Karpas-422 (cell line): Measurements from ENCODE around the gene MAGI1. TPM values are rescaled to one million over a fixed set of nuclear protein-coding genes. Genes with fewer than 3 reads are reported as not detected.

Experiments used
- DNase-seq: peaks from one replicate; pipeline ENCODE4 v3.0.0-alpha.2; 2015
- H2AFZ ChIP-seq: fragments of 200-600 bp; sonication (generic); 2 replicates; pipeline ENCODE4 v1.6.1; 2014; ENCODE audit warnings: antibody characterized with exemption, low read length, mixed read lengths
- H3K27ac ChIP-seq: fragments of 200-600 bp; sonication (generic); 2 replicates; pipeline ENCODE4 v1.5.1; 2014; ENCODE audit warnings: mild to moderate bottlenecking, low read length, moderate library complexity
- H3K27me3 ChIP-seq: fragments of 200-600 bp; sonication (generic); 2 replicates; pipeline ENCODE4 v1.6.1; 2014; ENCODE audit warnings: low read length, mixed read lengths
- H3K36me3 ChIP-seq: fragments of 200-600 bp; sonication (generic); 2 replicates; pipeline ENCODE4 v1.6.1; 2014; ENCODE audit warnings: low read length, mixed read lengths; ENCODE audit not compliant: insufficient read depth
- H3K4me1 ChIP-seq: fragments of 200-600 bp; sonication (generic); 2 replicates; pipeline ENCODE4 v1.6.1; 2014; ENCODE audit warnings: mild to moderate bottlenecking, low read length, mixed read lengths
- H3K4me2 ChIP-seq: fragments of 200-600 bp; sonication (generic); 2 replicates; pipeline ENCODE4 v1.6.1; 2014; ENCODE audit warnings: low read length, low read depth, mild to moderate bottlenecking; ENCODE audit not compliant: poor library complexity, severe bottlenecking
- H3K4me3 ChIP-seq: fragments of 200-600 bp; sonication (generic); 2 replicates; pipeline ENCODE4 v1.5.1; 2014; ENCODE audit warnings: mild to moderate bottlenecking, antibody characterized with exemption, low read length, mixed read lengths
- H3K79me2 ChIP-seq: fragments of 200-600 bp; sonication (generic); 2 replicates; pipeline ENCODE4 v1.6.1; 2014; ENCODE audit warnings: mild to moderate bottlenecking, low read length, mixed read lengths
- H3K9ac ChIP-seq: fragments of 200-600 bp; sonication (generic); 2 replicates; pipeline ENCODE4 v1.6.0; 2014; ENCODE audit warnings: low read length
- H3K9me2 ChIP-seq: fragments of 200-600 bp; sonication (generic), shearing (Covaris generic); replicated peaks from 2 replicates; pipeline ENCODE4 v1.6.0; 2014; ENCODE audit warnings: mild to moderate bottlenecking, low read length, moderate library complexity; ENCODE audit not compliant: insufficient read depth
- H3K9me3 ChIP-seq: fragments of 300-700, 200-600 bp; sonication (generic); 2 replicates; pipeline ENCODE4 v1.6.1; 2014; ENCODE audit warnings: low read length, mixed read lengths
- H4K20me1 ChIP-seq: fragments of 200-600 bp; sonication (generic); 2 replicates; pipeline ENCODE4 v1.6.1; 2014; ENCODE audit warnings: mild to moderate bottlenecking, antibody characterized with exemption, low read length, low read depth; ENCODE audit not compliant: insufficient read depth
- total RNA-seq: library from RNA; depleted of rRNA; stranded (reverse); fragments of >200 nt; shearing (Covaris generic); gene quantifications from 2 replicates; pipeline ENCODE4 v1.2.3, GENCODE V29; 2014; ENCODE audit warnings: low replicate concordance

The MAGI1 gene
- total RNA-seq, 1 experiment from 2014 or later, result 0.71 TPM

DNA sequence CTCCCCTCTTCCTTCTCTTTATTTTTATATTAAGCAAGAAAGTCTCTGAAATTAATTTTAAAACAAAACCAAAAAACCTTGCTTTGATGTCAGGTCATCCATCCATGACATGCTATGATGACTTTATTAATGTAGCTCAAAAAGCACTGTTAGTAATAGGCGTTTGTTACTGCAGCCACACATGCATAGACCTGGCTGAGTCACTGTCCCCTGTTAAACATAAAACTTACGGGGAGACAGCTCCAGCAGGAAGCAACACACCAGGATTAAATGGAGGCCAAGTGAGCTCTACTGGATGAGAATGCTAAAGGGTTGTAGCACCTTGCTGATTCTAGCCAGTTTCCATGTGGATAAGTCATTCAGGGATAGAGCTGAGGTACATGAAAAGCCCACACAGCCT is 661.1 kb downstream of the MAGI1 start:
- no peak overlapping the region for H3K27ac ChIP-seq
- no peaks in the 10 kb centered on the region for H3K27me3 ChIP-seq
- no peak overlapping the region for H3K4me3 ChIP-seq
- H3K9me3 ChIP-seq, result no peaks in the 10 kb centered on the region
- no peak overlapping the region for H3K9ac ChIP-seq
- H3K36me3 ChIP-seq, result no peaks in the 10 kb centered on the region
- H3K4me1 ChIP-seq, result no peaks in the 10 kb centered on the region
- no peak overlapping the region for H2AFZ ChIP-seq
- H3K4me2 ChIP-seq, result no peak overlapping the region
- H3K79me2 ChIP-seq, result no peaks in the 10 kb centered on the region
- H3K9me2 ChIP-seq, result no peaks in the 10 kb centered on the region
- DNase-seq, result no peak
- no peaks in the 10 kb centered on the region for H4K20me1 ChIP-seq

DNA sequence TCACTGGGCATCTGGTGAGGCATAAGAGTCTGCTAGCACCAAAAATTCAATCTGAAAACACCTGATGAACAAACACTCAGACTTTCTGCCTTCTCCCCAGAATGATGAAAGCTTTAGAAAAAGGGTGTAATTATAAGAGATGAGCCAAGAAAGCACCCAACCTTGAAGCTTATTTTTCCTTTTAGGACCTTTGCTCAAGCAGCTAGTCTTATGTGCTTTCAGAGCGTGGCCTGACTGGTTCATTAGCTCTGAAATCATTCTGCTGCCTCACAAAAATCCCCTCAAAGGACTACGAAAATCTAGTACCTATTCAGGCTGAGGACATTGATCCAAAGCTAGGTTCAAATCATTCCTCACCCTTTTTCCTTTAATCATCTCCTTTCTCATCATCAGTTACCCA is 662.3 kb downstream of the MAGI1 start:
- Histone ChIP-seq H3K36me3 (no peaks in the 10 kb centered on the region), H3K9ac (no peak overlapping the region), H3K27me3 (no peaks in the 10 kb centered on the region), H4K20me1 (no peaks in the 10 kb centered on the region), H3K9me3 (no peaks in the 10 kb centered on the region), H3K4me2 (no peak overlapping the region), H3K27ac (no peak overlapping the region), H3K4me1 (no peaks in the 10 kb centered on the region), H3K79me2 (no peaks in the 10 kb centered on the region), H2AFZ (no peak overlapping the region), H3K4me3 (no peak overlapping the region), H3K9me2 (no peaks in the 10 kb centered on the region)
- DNase-seq, result no peak

DNA sequence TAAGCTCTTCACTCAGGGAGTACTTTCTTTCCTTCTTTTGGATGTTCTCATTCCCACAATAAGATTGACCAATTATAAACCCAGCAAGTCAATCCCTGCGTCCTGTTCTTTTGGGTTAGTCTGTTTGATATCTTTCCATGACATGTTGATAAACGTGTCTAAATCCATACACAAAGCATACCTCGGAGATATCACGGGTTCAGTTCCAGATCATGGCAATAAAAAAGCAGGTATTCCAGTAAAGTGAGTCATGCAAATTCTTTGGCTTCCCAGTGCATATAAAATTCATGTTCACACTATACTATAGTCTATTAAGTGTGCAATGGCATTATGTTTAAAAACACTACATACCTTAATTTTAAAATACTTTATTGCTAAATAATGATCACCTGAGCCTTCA is 667.7 kb downstream of the MAGI1 start:
- Histone ChIP-seq H2AFZ (no peak overlapping the region), H3K79me2 (no peaks in the 10 kb centered on the region), H3K27me3 (no peaks in the 10 kb centered on the region), H3K27ac (no peak overlapping the region), H3K4me1 (no peaks in the 10 kb centered on the region), H3K36me3 (no peaks in the 10 kb centered on the region), H3K4me3 (no peak overlapping the region), H3K4me2 (no peak overlapping the region), H3K9me2 (no peaks in the 10 kb centered on the region), H4K20me1 (no peaks in the 10 kb centered on the region), H3K9me3 (no peaks in the 10 kb centered on the region), H3K9ac (no peak overlapping the region)
- DNase-seq, result no peak

DNA sequence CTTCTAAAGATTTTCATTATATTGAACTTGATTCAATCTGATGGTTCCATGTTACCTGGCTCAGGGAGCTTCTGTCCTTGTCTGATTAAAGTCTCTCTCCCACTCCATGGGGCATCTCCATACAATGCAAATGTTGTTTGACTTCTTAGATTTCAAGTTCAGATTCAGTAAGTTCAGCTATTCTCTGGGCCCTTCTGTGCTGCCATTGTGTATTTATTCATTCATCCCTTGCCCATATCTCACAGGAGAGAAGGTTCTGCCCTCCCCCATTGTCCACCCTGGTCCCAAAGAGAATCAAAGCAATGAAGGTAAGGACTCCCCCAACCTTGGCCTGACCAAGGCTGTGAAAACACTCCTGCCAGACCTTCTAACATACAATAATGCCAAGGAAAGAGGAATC is 669.9 kb downstream of the MAGI1 start:
- DNase-seq, result no peak
- no peaks in the 10 kb centered on the region for H3K9me3 ChIP-seq
- no peak overlapping the region for H3K27ac ChIP-seq
- H3K27me3 ChIP-seq, result no peaks in the 10 kb centered on the region
- H3K36me3 ChIP-seq, result no peaks in the 10 kb centered on the region
- no peaks in the 10 kb centered on the region for H3K4me1 ChIP-seq
- no peak overlapping the region for H3K4me2 ChIP-seq
- H3K4me3 ChIP-seq, result no peak overlapping the region
- H3K9ac ChIP-seq, result no peak overlapping the region
- H2AFZ ChIP-seq, result no peak overlapping the region
- H3K79me2 ChIP-seq, result no peaks in the 10 kb centered on the region
- H3K9me2 ChIP-seq, result no peaks in the 10 kb centered on the region
- no peaks in the 10 kb centered on the region for H4K20me1 ChIP-seq

DNA sequence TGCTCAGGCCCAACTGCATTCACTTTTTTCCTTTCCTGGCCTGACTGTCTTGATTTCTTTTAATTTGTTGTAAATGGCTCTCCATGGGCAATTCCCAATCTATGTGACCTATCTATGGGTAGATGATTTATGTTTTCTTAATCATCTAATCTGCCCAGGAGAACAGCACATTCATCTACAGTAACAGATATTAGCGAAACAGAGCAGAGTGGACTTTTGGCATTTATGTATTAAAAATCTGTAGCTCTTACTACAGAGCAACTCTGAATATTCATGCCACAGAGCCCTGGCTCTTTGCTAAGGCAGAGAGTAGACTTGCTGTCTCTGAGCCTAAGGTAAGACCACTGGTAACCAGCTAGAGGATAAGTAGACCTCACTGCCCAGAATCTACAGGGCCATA is 676.0 kb downstream of the MAGI1 start:
- no peaks in the 10 kb centered on the region for H3K79me2 ChIP-seq
- no peak overlapping the region for H3K4me2 ChIP-seq
- H3K9ac ChIP-seq, result no peak overlapping the region
- no peaks in the 10 kb centered on the region for H3K27me3 ChIP-seq
- H3K4me3 ChIP-seq, result no peak overlapping the region
- H3K4me1 ChIP-seq, result no peaks in the 10 kb centered on the region
- H3K36me3 ChIP-seq, result no peaks in the 10 kb centered on the region
- no peaks in the 10 kb centered on the region for H4K20me1 ChIP-seq
- no peak for DNase-seq
- H3K9me3 ChIP-seq, result no peaks in the 10 kb centered on the region
- H2AFZ ChIP-seq, result no peak overlapping the region
- no peak overlapping the region for H3K27ac ChIP-seq
- no peaks in the 10 kb centered on the region; the same call in 1 of the 2 replicates for H3K9me2 ChIP-seq

DNA sequence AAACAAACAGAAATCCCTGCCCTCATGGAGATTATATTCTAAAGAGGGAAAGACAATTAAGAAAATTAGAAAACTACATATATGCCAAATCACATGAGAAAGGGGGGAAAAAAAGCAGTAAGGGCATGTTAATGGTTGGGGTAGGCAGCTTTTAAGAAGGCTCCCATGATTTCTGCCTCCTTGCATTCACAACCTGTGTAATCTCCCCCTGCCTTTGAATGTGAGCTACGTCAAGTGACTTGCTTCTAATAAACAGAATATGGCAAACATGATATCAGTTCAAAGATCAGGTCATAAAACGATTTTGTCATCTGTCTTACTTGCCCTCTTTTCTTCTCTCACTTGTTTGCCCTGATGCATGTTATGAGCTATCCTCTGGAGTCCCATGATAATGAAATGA is 677.3 kb downstream of the MAGI1 start:
- Histone ChIP-seq H3K9me3 (no peaks in the 10 kb centered on the region), H3K27ac (no peak overlapping the region), H3K36me3 (no peaks in the 10 kb centered on the region), H4K20me1 (no peaks in the 10 kb centered on the region), H3K4me1 (no peaks in the 10 kb centered on the region), H3K9me2 (no peaks in the 10 kb centered on the region; the same call in 1 of the 2 replicates), H3K79me2 (no peaks in the 10 kb centered on the region), H3K4me3 (no peak overlapping the region), H3K4me2 (no peak overlapping the region), H3K27me3 (no peaks in the 10 kb centered on the region), H3K9ac (no peak overlapping the region), H2AFZ (no peak overlapping the region)
- no peak for DNase-seq

DNA sequence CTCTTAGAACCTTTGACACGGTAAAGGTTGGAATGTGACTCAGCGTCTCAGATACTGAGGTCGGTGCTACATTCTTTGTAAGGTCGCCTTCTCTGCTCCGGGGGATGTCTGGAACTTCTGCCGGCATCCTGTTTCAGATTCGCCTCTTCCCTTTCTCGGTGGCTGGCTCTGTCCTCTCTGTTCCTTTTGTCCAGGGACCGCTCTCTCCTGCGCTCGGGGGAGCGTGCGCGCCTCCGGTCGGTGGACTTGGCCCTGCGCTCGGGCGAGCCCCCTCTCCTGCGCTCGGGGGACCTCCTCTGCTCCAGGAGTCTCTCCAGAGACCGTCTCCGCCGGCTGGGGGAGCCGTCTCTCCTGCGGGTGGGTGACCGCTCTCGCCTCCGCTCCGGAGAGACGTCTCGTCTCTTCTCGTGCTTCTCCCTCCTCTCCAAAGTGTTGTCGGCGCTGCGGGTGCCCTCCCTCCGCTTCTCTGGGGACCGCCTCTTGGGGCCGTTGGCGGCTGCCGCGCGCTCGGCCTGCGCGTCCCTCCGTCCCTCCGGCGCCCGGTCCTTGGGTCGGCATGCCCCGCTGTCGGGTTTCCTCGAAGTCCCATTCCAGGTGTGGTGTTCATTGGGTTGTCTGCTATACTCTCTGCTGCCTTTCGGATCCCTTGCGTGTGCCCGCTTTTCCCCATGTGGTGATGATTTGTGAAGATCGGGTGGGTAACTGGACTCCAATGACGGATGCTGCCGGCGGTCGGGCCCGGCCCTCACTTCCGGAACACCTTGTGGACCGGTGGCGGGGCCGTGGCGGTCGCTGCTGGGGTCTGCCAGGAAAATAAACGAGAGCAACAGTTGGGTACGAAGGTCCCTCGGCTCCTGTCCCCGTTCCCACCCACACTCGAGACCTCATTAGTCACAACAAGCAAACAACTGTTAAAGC is 682.1 kb downstream of the MAGI1 start:
- Histone ChIP-seq H4K20me1 (no peaks in the 10 kb centered on the region), H3K9me2 (no peaks in the 10 kb centered on the region; the same call in 1 of the 2 replicates), H3K4me1 (no peaks in the 10 kb centered on the region), H3K9ac (no peak overlapping the region), H2AFZ (no peak overlapping the region), H3K4me3 (no peak overlapping the region), H3K27me3 (no peaks in the 10 kb centered on the region), H3K27ac (no peak overlapping the region), H3K36me3 (no peaks in the 10 kb centered on the region), H3K4me2 (no peak overlapping the region), H3K79me2 (no peaks in the 10 kb centered on the region), H3K9me3 (no peaks in the 10 kb centered on the region)
- DNase-seq, result no peak

DNA sequence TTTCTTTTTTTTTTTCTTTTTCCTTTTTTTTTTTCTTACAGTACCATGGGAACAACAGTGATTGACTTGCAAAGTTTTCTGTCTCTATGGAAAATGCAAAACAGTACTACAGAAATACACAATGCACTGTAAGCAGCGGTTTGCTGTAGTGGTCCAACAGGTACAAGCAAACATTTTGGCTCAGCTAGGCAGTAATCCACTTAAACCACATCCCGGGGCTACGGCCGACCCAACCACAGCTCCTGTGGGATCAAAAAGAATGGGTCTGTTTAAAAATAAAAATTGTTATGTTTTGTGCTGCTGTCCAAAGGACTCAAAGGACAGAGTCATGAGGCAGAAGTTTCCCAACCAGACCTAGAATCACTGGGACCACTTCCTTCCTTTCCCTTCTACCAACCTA is 683.8 kb downstream of the MAGI1 start:
- H3K27me3 ChIP-seq, result no peaks in the 10 kb centered on the region
- no peaks in the 10 kb centered on the region; the same call in 1 of the 2 replicates for H3K9me2 ChIP-seq
- H3K9me3 ChIP-seq, result no peaks in the 10 kb centered on the region
- H3K27ac ChIP-seq, result no peak overlapping the region
- no peaks in the 10 kb centered on the region for H3K4me1 ChIP-seq
- no peaks in the 10 kb centered on the region for H3K36me3 ChIP-seq
- no peak overlapping the region for H3K4me2 ChIP-seq
- no peaks in the 10 kb centered on the region for H3K79me2 ChIP-seq
- H3K9ac ChIP-seq, result no peak overlapping the region
- H4K20me1 ChIP-seq, result no peaks in the 10 kb centered on the region
- DNase-seq, result no peak
- no peak overlapping the region for H3K4me3 ChIP-seq
- H2AFZ ChIP-seq, result no peak overlapping the region
